ENCODE data around the gene RPIA.

- no peak for TF ChIP-seq CTCF (conservative IDR thresholded peaks at IDR 0.05)
- TF ChIP-seq EZH2 (IDR thresholded peaks at IDR 0.05; ENCODE audit: low read depth), result no peak
Measured at GRCh38 chr2:88684519-88684918, 7.0 kb upstream of the RPIA start.
